NCI-H146 (cell line): ENCODE results near the gene MAGED4.
"Not testable (repeated sequence)": the region's sequence is repeated elsewhere in the genome, so short reads cannot be mapped to it uniquely, and the experiment has no call there.

Experiments
- DNase-seq: peaks from one replicate; lab custom pipeline; 2025; lab: John Stamatoyannopoulos, UW

Gene MAGED4

DNA sequence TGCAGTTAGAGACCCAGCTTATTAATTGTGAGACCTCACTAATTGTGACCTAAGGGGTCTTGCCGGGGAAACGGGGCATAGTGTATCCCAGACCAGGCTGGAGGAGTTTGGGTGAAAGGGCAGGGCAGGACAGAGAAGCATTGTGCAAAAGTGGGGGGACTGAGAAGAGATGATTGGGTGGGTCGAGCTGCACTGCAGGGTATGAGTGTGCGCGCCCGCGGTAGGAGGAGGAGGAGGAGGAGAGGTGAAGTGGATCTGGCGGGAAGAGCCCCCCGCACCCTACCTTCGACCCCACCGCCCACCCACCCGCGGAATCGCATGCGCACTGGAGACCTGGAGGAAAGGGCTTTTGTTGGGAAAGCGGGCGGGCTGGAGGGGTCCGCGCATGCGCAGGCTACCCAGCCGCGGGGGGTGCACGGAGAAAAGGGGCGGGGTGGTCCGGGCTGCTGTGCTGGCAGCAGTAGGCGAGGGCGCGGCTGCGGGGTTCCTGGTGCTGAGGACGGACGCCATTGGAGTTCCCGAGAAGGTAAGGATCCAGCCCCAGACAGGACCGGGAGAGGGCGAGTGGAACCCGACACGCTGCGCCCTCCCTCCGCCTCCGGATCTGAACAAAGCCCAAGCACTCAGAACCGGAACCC is at the start of gene MAGED4:
MAGED4 (plus strand) TSS at position 449 of the 638 bp plus-strand sequence. CDS start 1,035 bp downstream, outside the sequence.
- DNase-seq, result not testable (repeated sequence)

- no peak for DNase-seq
Measured at GRCh38 chrX:52138830-52139544, 45.7 kb upstream of the MAGED4 start.

DNA sequence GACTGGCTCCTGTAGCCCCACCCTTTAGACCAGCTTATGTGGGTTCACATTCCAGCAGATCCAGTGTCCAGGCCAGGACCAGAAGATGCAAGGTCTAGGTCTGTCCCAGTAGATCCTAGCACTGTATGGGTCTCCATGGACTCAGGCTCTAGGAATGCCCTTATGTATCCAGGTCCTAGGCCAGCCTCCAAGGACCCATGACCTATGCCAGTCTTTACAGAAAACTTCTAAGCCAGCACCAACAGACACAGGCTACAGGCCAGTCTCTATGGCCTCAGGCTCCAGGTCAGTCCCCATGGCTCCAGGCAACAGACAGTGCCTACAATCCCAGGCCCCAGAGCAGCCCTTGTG is 45.2 kb upstream of the MAGED4 start:
- no peak for DNase-seq

- DNase-seq, result no peak
Measured at GRCh38 chrX:52140020-52140419, 44.7 kb upstream of the MAGED4 start.

DNA sequence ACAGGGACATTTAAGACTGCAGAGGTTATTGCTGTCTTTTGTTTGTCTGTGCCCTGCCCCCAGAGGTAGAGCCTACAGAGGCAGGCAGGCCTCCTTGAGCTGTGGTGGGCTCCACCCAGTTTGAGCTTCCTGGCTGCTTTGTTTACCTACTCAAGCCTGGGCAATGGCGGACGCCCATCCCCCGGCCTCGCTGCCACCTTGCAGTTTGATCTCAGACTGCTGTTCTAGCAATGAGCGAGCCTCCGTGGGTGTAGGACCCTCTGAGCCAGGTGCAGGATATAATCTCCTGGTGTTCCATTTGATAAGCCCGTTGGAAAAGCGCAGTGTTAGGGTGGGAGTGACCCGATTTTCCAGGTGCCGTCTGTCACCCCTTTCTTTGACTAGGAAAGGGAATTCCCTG is 34.0 kb upstream of the MAGED4 start:
- not testable (repeated sequence) for DNase-seq

- DNase-seq, result not testable (repeated sequence)
Measured at GRCh38 chrX:52160140-52160539, 24.5 kb upstream of the MAGED4 start.

DNA sequence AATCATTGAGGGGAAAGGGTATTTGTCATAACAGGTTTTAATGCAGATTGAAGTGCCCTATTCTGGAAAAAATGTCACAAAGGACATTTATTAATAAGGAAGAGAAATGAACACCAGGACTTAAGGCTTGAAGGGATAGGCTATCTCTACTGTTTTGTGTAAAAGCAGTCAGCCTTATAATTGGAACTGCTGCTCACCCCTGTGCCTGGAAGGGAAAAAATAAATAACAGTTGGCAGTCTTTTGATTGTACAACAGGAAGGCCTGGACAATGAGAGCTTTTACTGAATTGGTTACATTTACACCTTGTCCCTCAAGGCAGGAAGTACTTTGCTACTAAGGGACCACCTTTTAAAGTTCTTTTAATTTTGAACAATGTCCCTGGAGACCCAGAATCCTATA is 17.8 kb upstream of the MAGED4 start:
- DNase-seq, result no peak

GRCh38 chrX:52171055-52171454 is 13.6 kb upstream of the MAGED4 start:
- DNase-seq, result not testable (repeated sequence)

- DNase-seq, result not testable (repeated sequence)
Measured at GRCh38 chrX:52185078-52185453, 378 bp downstream of the MAGED4 start.

- DNase-seq, result not testable (repeated sequence)
Measured at GRCh38 chrX:52211405-52211804, 26.7 kb downstream of the MAGED4 start.

DNA sequence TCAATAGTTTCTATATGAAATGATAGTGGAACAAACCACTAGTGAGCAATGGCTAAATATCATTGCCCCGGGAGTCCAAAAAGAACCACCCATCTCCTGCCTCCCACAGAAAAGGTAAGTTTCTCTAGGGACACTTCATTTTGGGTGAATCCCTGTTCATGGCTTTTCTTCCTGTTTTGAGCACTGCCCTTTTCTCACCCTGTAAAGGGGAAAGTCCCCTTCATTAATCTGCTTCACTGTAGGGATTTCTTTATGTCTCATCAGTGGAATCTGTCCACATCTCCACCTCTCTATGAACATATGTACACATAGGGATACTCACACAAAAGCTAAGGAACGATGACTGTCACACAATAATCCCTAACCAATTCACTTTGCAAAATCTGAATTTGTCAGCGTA is 28.6 kb downstream of the MAGED4 start:
- no peak for DNase-seq

DNA sequence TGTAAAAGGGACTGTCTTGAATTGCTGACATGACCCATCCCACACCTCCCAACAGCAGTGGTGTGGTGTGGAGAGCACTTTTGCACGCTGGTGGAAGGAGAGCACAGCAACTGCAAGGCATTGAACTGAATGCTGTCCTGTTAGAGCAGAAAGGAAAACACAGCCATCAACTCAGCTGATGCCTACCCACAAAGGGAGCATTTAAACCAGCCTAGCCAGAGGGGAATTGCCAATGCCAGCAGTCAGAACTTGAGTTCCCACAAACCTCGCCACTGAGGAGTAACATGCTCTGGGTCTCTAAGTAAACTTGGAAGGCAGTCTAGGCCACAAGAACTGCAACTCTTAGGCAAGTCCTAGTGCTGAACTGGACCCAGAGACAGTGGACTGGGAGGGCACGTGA is 31.9 kb downstream of the MAGED4 start:
- DNase-seq, result no peak

DNA sequence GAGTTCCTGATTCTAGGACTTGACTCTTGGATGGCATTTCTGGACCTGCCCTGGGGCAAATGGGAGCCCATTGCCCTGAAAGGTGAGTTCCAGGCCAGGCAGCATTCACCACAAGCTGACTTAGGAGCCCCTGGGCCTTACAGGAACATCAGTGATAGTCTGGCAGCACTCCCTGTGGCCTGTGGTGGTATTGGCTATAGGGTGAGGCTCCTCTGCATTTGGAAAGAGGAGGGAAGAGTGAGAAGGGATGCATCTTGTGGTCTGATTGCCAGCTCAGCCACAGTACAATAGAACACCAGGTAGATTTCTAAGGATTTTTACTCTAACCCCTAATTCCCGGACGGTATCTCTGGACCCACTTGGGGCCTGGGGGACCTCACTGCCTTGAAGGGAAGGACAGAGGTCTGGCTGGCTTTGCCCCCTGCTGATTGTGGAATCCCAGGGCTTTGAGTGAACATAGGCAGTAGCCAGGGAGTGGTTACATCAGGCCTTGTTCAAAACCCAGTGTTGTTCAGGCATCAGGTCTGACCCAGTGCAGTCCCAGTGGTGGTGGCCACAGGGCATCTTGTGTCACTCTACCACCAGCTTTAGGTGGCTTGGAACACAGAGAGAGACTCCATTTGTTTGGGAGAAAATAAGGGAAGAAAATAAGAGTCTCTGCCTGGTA is 32.9 kb downstream of the MAGED4 start:
- no peak for DNase-seq

DNA sequence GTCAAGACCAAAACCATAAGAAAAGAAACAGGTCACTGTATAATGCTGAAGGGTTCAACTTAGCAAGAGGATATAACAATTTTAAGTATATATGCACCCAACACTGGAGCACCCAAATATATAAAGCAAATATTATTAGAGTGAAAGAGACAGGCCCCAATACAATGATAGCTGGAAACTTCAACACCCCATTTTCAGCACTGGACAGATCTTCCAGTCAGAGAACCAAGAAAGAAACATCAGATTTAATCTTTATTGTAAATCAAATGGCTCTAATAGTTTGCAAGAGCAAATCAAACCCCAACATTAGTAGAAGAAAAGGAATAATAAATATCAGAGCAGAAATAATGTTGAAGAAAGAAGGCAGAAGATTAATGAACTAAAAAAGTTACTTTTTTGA is 36.2 kb downstream of the MAGED4 start:
- no peak for DNase-seq
